ENCODE results near the gene CHD6. TPM values are rescaled to one million over a fixed set of nuclear protein-coding genes. Genes with fewer than 3 reads are reported as not detected.

The CHD6 gene
- total and polyA plus RNA-seq, 2 of the 13 experiments (the other 11 are each of a cell fraction or from before 2014, with no cell fraction given), result 14.4 to 52.0 TPM

- TF ChIP-seq HNF1A (IDR thresholded peaks at IDR 0.05; ENCODE audit: low read depth), result peak; percentile 40; the same call in 1 of the 2 replicates
- TF ChIP-seq HNF1A (CRISPR knock-in tag; IDR thresholded peaks at IDR 0.05; ENCODE audit: borderline replicate concordance), result no peak
- peak; percentile 41 for TF ChIP-seq CEBPG (CRISPR knock-in tag; IDR thresholded peaks at IDR 0.05)
- TF ChIP-seq ZFX (CRISPR knock-in tag; IDR thresholded peaks at IDR 0.05; ENCODE audit: low read depth), result peak; percentile 84
- no peak for TF ChIP-seq ISX (CRISPR knock-in tag; conservative IDR thresholded peaks at IDR 0.05)
- TF ChIP-seq ZNF205 (CRISPR knock-in tag; IDR thresholded peaks at IDR 0.05), result no peak
- TF ChIP-seq KMT2B (CRISPR knock-in tag; IDR thresholded peaks at IDR 0.05), result peak; percentile 89
- no peak for TF ChIP-seq ADNP (CRISPR knock-in tag; IDR thresholded peaks at IDR 0.05)
- peak; percentile 79 for TF ChIP-seq BHLHE40 (IDR thresholded peaks at IDR 0.05; ENCODE audit: low read length)
- TF ChIP-seq ZFY (CRISPR knock-in tag; IDR thresholded peaks at IDR 0.05), result peak; percentile 82
- TF ChIP-seq PHF20 (CRISPR knock-in tag; IDR thresholded peaks at IDR 0.05), result peak; percentile 59
- TF ChIP-seq ZFP41 (CRISPR knock-in tag; IDR thresholded peaks at IDR 0.05; ENCODE audit: borderline replicate concordance), result no peak
- TF ChIP-seq ARNT2 (CRISPR knock-in tag; IDR thresholded peaks at IDR 0.05; ENCODE audit: low read depth), result peak; percentile 33; the same call in 1 of the 2 replicates
- TF ChIP-seq THRA (CRISPR knock-in tag; IDR thresholded peaks at IDR 0.05; ENCODE audit: borderline replicate concordance), result 0 out of 2 replicates have a peak, but pooled peaks have one; percentile 63
- TF ChIP-seq SMAD3 (CRISPR knock-in tag; IDR thresholded peaks at IDR 0.05), result peak; percentile 75
- TF ChIP-seq SKIL (CRISPR knock-in tag; IDR thresholded peaks at IDR 0.05; ENCODE audit: borderline replicate concordance), result no peak
- TF ChIP-seq ZBTB38 (CRISPR knock-in tag; IDR thresholded peaks at IDR 0.05), result no peak
- TF ChIP-seq ZNF331 (CRISPR knock-in tag; IDR thresholded peaks at IDR 0.05), result peak; percentile 64
- TF ChIP-seq ZBTB7B (CRISPR knock-in tag; IDR thresholded peaks at IDR 0.05), result 0 out of 2 replicates have a peak, but pooled peaks have one; percentile 17
- TF ChIP-seq CBFB (CRISPR knock-in tag; IDR thresholded peaks at IDR 0.05), result 0 out of 2 replicates have a peak, but pooled peaks have one; percentile 45
- TF ChIP-seq ZBTB14 (CRISPR knock-in tag; IDR thresholded peaks at IDR 0.05), result peak; percentile 9; the same call in 1 of the 2 replicates
- peak; percentile 76; the same call in 1 of the 2 replicates for TF ChIP-seq FOXK2 (IDR thresholded peaks at IDR 0.05)
Observed at GRCh38 chr20:41617902-41618806, at the start of gene CHD6 (continued).

Measured in HepG2 (cell line).